Parietal lobe (tissue), 2 donors: Measurements from ENCODE around the gene GSE1. TPM values are rescaled to one million over a fixed set of nuclear protein-coding genes. Genes with fewer than 3 reads are reported as not detected.

Experiments
- small RNA-seq: library from RNA; depleted of rRNA; stranded (forward); fragments of <200 nt; gene quantifications from one replicate; pipeline ENCODE3, GENCODE V24; 2014; ENCODE audit warnings: low replicate concordance
- total RNA-seq: library from RNA; depleted of rRNA; stranded (reverse); fragments of >200 nt; gene quantifications from one replicate; pipeline ENCODE4 v1.2.3, GENCODE V29; 2014

GSE1 gene
- total RNA-seq, result 108 TPM

GRCh38 chr16:85612801-85613603 lies at the start of gene GSE1:
Gene GSE1 (plus strand): TSS chr16:85613322. CDS start chr16:85613392, 70 bp downstream.

GRCh38 chr16:85688586-85689284 lies 75.6 kb downstream of the GSE1 start, which contains the start of gene GINS2:
Gene GINS2 (minus strand): TSS chr16:85688954. CDS start chr16:85688898, 56 bp downstream.

Small RNAs within 50 kb of the gene (small RNA-seq; reads per million reads assigned to genes)
- gene RN7SL381P, result not detected

Other genes with a start within 250 kb of the GSE1 start
- gene GINS2, start 75.6 kb downstream of the GSE1 start, total RNA-seq, result 7.5 TPM
- gene C16orf74, start 137.8 kb downstream of the GSE1 start, total RNA-seq, result 1.9 TPM
- gene EMC8, start 186.2 kb downstream of the GSE1 start, total RNA-seq, result 23.8 TPM
- gene COX4I1, start 186.4 kb downstream of the GSE1 start, total RNA-seq, result 181 TPM